HG02588 (cell line): ENCODE measurements around the gene FBL.

Experiments
- ATAC-seq: cut with Tn5 transposase; IDR thresholded peaks from one replicate; pipeline ENCODE4 v1.9.1; 2021; ENCODE audit warnings: mild to moderate bottlenecking, moderate library complexity; ENCODE audit not compliant: unreplicated experiment

The FBL gene

GRCh38 chr19:39796000-39796498 is 50.1 kb downstream of the FBL start:
- no peak for ATAC-seq

GRCh38 chr19:39795001-39795400 is 51.2 kb downstream of the FBL start:
- ATAC-seq, result no peak

GRCh38 chr19:39792999-39793546 is 53.1 kb downstream of the FBL start:
- peak; percentile 55 for ATAC-seq

DNA sequence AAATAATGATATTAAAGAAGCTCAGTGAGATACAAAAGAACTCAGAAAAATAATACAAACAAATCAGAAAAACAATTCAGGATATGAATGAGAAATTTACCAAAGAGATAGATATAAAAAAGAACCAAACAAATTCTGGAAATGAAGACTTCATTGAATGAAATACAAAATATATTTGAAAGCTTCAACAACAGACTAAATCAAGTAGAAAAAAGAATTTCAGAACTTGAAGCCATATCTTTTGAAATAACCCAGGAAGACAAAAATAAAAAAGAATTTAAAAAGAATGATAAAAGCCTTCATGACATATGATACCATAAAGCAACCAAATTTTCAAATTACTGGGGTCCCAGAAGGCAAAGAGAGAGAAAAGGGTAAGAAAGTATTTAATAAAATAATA is 57.9 kb downstream of the FBL start:
- no peak for ATAC-seq
